GM23338 (cell line): ENCODE results near the gene AKT1S1.

Experiments
- CREB1 ChIP-seq: fragments of 250-450 bp; sonication (Bioruptor Pico); IDR thresholded peaks from 2 replicates; pipeline ENCODE4 v1.5.0; 2020; ENCODE audit warnings: low read depth, mild to moderate bottlenecking, moderate library complexity
- CTCF ChIP-seq, 2 experiments: fragments of 200-600 bp in 1 of 2; sonication (generic) in 1 of 2; conservative IDR thresholded peaks; 2 replicates each; pipeline versions ENCODE4 v1.5.1 to v1.6.1; 2016 to 2017; ENCODE audit warnings: antibody characterized with exemption in 2 of 2, low read depth in 2 of 2, mild to moderate bottlenecking in 2 of 2, moderate library complexity in 1 of 2

GRCh38 chr19:49835562-49835961 lies 41.6 kb downstream of the AKT1S1 start:
- TF ChIP-seq CREB1 (CRISPR knock-in tag) = no peak
- no peak for TF ChIP-seq CTCF (conservative IDR thresholded peaks at IDR 0.05; ENCODE audit: low read depth in 2 of 2)
